Calu3 (cell line): ENCODE measurements around the gene ISX. TPM values are rescaled to one million over a fixed set of nuclear protein-coding genes. Genes with fewer than 3 reads are reported as not detected.

Source experiments
- BruUV-seq: library from RNA; stranded (reverse); fragments of 400-500 nt; replicated peaks from 2 replicates; lab custom pipeline; 2021; lab: Mats Ljungman, UMichigan
- CTCF ChIA-PET: fragments of 300-600 bp; sonication (Branson Sonifier 250); formaldehyde crosslinking; loops from one replicate; lab custom pipeline; 2022; ENCODE audit warnings: antibody characterized with exemption; lab: Charles Lee
- DNase-seq: peaks from one replicate; pipeline ENCODE4 v3.0.0; 2022
- H3K27ac Mint-ChIP-seq: one replicate; pipeline ENCODE4 v1.8.0; 2022; ENCODE audit warnings: mixed read lengths; ENCODE audit not compliant: unreplicated experiment
- H3K27me3 Mint-ChIP-seq: one replicate; pipeline ENCODE4 v1.8.0; 2022; ENCODE audit warnings: mixed read lengths; ENCODE audit not compliant: unreplicated experiment
- H3K36me3 Mint-ChIP-seq: one replicate; pipeline ENCODE4 v1.8.0; 2022; ENCODE audit warnings: mild to moderate bottlenecking, moderate library complexity, mixed read lengths; ENCODE audit not compliant: insufficient read depth, unreplicated experiment
- H3K4me1 Mint-ChIP-seq: one replicate; pipeline ENCODE4 v1.8.0; 2022; ENCODE audit warnings: mild to moderate bottlenecking, low read depth, mixed read lengths; ENCODE audit not compliant: unreplicated experiment
- H3K4me3 Mint-ChIP-seq: one replicate; pipeline ENCODE4 v1.8.0; 2022; ENCODE audit warnings: mild to moderate bottlenecking, low read depth, moderate library complexity, mixed read lengths; ENCODE audit not compliant: unreplicated experiment
- H3K9me3 Mint-ChIP-seq: one replicate; pipeline ENCODE4 v1.8.0; 2022; ENCODE audit warnings: low read depth, mixed read lengths; ENCODE audit not compliant: unreplicated experiment
- CTCF ChIP-seq: fragments of 200-600 bp; IDR thresholded peaks from one replicate; pipeline ENCODE4 v1.8.0; 2022; ENCODE audit warnings: antibody characterized with exemption; ENCODE audit not compliant: unreplicated experiment
- intact Hi-C: fragments of 100-400 bp; cut with micrococcal nuclease; formaldehyde crosslinking; loops from one replicate; pipeline ENCODE4 v1.10.0; 2022; ENCODE audit not compliant: unreplicated experiment
- total RNA-seq: library from RNA; stranded (reverse); gene quantifications from 2 replicates; pipeline ENCODE4 v1.2.3, GENCODE V29; 2022

Gene ISX
- total RNA-seq, 1 experiment from 2014 or later: not detected

GRCh38 chr22:35059632-35060031 is 6.3 kb upstream of the ISX start:
- H3K36me3 Mint-ChIP-seq: no peaks in the 10 kb centered on the region
- BruUV-seq: no TSS peak

DNA sequence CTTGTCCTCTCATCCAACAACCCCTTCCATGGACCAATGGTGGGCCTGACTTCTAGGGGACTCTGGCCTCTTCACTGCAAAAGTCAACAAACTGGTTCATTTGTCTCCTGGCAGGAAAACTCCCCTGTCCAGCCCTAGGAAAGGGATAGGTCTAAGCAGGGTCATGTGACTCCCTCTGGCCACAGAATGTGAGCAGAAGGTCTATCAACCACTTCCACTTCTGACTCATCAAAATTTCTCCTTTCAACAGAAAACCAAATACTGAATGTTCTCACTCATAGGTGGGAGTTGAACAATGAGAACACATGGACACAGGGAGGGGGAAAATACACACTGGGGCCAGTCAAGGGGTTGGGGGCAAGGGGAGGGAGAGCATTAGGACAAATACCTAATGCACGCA is 1.3 kb upstream of the ISX start:
- Mint-ChIP-seq H3K36me3 (no peaks in the 10 kb centered on the region), H3K4me1 (no peaks in the 10 kb centered on the region), H3K9me3 (peaks cover 4% of the 10 kb centered on the region), H3K27ac (no peak overlapping the region), H3K4me3 (no peak overlapping the region), H3K27me3 (peaks cover 8% of the 10 kb centered on the region)
- TF ChIP-seq CTCF: no peak
- BruUV-seq: no TSS peak
- CTCF ChIA-PET: no interaction called here
- intact Hi-C loops: no loop called here
- DNase-seq: no peak

More at GRCh38 chr22:35059632-35060031, 6.3 kb upstream of the ISX start:
- intact Hi-C loops: no loop called here
- no peaks in the 10 kb centered on the region for H3K4me1 Mint-ChIP-seq
- H3K27ac Mint-ChIP-seq: no peak overlapping the region
- H3K4me3 Mint-ChIP-seq: no peak overlapping the region
- no peak for TF ChIP-seq CTCF
- peaks cover 4% of the 10 kb centered on the region for H3K9me3 Mint-ChIP-seq
- H3K27me3 Mint-ChIP-seq: no peaks in the 10 kb centered on the region
- CTCF ChIA-PET: no interaction called here
- DNase-seq: no peak

DNA sequence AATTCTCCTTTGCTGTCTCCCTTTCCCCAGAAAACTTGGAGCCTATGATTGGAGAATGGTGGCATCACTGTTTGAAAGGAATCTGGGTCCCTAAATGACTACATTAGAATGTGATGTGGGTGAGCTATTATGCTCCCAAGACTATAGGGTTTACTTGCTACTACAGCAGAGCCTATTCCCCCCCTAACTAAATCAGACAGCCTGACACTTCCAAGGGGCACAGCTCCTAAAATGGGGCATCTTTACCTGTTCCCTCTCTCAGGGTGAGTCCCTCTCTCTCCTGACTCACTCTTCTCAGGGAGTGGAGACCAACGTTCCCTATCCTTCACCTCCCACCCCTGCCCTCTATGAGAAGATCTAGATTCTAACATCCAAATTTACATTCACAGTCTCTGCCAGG is 775 bp upstream of the ISX start:
- Mint-ChIP-seq H3K36me3 (no peaks in the 10 kb centered on the region), H3K4me3 (no peak overlapping the region), H3K9me3 (peaks cover 4% of the 10 kb centered on the region), H3K4me1 (no peaks in the 10 kb centered on the region), H3K27me3 (peaks cover 8% of the 10 kb centered on the region), H3K27ac (no peak overlapping the region)
- no peak for DNase-seq
- TF ChIP-seq CTCF: no peak
- intact Hi-C loops: no loop called here
- BruUV-seq: no TSS peak
- CTCF ChIA-PET: no interaction called here

DNA sequence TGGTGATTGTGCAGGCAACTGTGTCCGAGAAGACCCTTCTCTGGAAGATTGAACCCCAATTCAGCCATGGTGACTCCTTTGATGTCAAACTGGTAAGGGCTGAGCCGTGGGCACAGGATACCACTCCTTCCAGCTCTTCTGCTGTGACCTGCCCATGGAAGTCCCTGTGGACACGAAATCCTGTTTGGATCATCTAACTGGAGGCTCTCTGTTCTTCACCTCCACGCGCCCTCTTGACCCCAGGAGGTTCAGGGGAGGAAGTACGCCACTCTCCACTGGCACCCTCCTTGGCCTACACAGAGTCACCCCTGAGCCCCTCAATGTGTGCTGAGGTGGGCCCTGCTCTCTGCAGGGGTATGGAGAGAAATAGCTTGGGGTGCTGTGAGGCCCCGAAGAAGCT is 810 bp downstream of the ISX start:
- H3K27ac Mint-ChIP-seq: no peak overlapping the region
- TF ChIP-seq CTCF: no peak
- peaks cover 4% of the 10 kb centered on the region for H3K9me3 Mint-ChIP-seq
- H3K4me1 Mint-ChIP-seq: no peaks in the 10 kb centered on the region
- CTCF ChIA-PET: no interaction called here
- H3K4me3 Mint-ChIP-seq: no peak overlapping the region
- H3K36me3 Mint-ChIP-seq: no peaks in the 10 kb centered on the region
- intact Hi-C loops: no loop called here
- H3K27me3 Mint-ChIP-seq: peaks cover 19% of the 10 kb centered on the region
- no peak for DNase-seq
- no TSS peak for BruUV-seq
